GM12891 (cell line): ENCODE measurements around the gene ATP6V1E1.

ENCODE experiments used
- DNase-seq: peaks from one replicate; pipeline ENCODE4 v3.0.0; 2011; ENCODE audit warnings: low spot score; ENCODE audit not compliant: insufficient read length
- FAIRE-seq: peaks from 2 replicates; lab custom pipeline; 2011; peaks lifted over from hg19 to GRCh38; lab: Jason Lieb, UNC
- PAX5 ChIP-seq: IDR thresholded peaks from 2 replicates; pipeline ENCODE4 v1.6.1; 2011; ENCODE audit warnings: low read length, moderate library complexity, mild to moderate bottlenecking; ENCODE audit not compliant: insufficient read depth, severe bottlenecking
- POLR2A ChIP-seq: IDR thresholded peaks from 2 replicates; pipeline ENCODE4 v1.6.1; 2011; ENCODE audit warnings: low read depth, low read length, control low read depth
- POLR2AphosphoS5 ChIP-seq: IDR thresholded peaks from 2 replicates; pipeline ENCODE4 v1.6.1; 2011; ENCODE audit warnings: low read depth, low read length, control low read depth
- POU2F2 ChIP-seq: IDR thresholded peaks from 2 replicates; pipeline ENCODE4 v1.6.1; 2011; ENCODE audit warnings: low read depth, mild to moderate bottlenecking, control low read depth, low read length, moderate library complexity
- SPI1 ChIP-seq: IDR thresholded peaks from 2 replicates; pipeline ENCODE4 v1.6.1; 2011; ENCODE audit warnings: low read depth, low read length, control low read depth
- TAF1 ChIP-seq: IDR thresholded peaks from 2 replicates; pipeline ENCODE4 v1.6.1; 2011; ENCODE audit warnings: low read depth, low read length, control low read depth

The ATP6V1E1 gene

GRCh38 chr22:17606496-17606895, 22.1 kb downstream of the ATP6V1E1 start:
- no peak for TF ChIP-seq PAX5
- TF ChIP-seq TAF1 = no peak
- no peak for TF ChIP-seq POU2F2
- no peak for TF ChIP-seq POLR2AphosphoS5
- no peak for TF ChIP-seq SPI1
- no peak for TF ChIP-seq POLR2A
- DNase-seq = no peak
- FAIRE-seq = no peak

GRCh38 chr22:17603668-17604067, 24.9 kb downstream of the ATP6V1E1 start:
- TF ChIP-seq SPI1 (no peak), POLR2AphosphoS5 (no peak), PAX5 (no peak), POLR2A (no peak), TAF1 (no peak), POU2F2 (no peak)
- FAIRE-seq (no peak), DNase-seq (no peak)

DNA sequence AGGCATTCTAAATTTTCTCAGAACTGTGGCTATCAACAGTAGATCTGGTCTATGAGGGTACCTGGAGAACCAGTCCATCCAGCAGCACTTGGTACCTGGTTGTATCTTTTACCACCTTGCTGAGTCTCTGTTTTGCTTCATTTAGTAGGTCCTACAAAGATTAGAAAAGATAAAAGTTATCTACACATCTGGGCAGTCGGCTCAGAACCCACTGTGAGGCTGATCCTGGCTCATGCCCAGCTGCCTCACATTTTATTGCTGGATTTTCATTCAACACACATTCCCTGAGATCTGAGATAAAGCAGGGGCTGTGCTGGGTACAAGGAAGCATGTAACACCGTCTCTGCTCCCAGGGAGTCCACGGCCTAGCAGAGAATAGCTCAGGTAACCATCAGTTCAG, 27.5 kb downstream of the ATP6V1E1 start:
- DNase-seq (no peak), FAIRE-seq (no peak)
- no peak for TF ChIP-seq POLR2AphosphoS5

- no peak for TF ChIP-seq TAF1
- DNase-seq = no peak
- no peak for FAIRE-seq
These were observed 30.2 kb downstream of the ATP6V1E1 start for GRCh38 chr22:17598318-17598717.

GRCh38 chr22:17597217-17597616, 31.3 kb downstream of the ATP6V1E1 start:
- no peak for DNase-seq
- no peak for FAIRE-seq
- no peak for TF ChIP-seq SPI1
- TF ChIP-seq POLR2A = no peak
- TF ChIP-seq TAF1 = no peak
- TF ChIP-seq PAX5 = no peak
- no peak for TF ChIP-seq POLR2AphosphoS5
- TF ChIP-seq POU2F2 = no peak

GRCh38 chr22:17596226-17596625, 32.3 kb downstream of the ATP6V1E1 start:
- FAIRE-seq (no peak), DNase-seq (no peak)
- TF ChIP-seq POLR2A = no peak
- TF ChIP-seq PAX5 = no peak
- no peak for TF ChIP-seq POLR2AphosphoS5
- TF ChIP-seq TAF1 = no peak
- no peak for TF ChIP-seq SPI1
- no peak for TF ChIP-seq POU2F2

- no peak for FAIRE-seq
- TF ChIP-seq PAX5 (no peak), POU2F2 (no peak), POLR2AphosphoS5 (no peak), TAF1 (no peak), POLR2A (no peak), SPI1 (no peak)
- DNase-seq = no peak
These were observed 36.3 kb downstream of the ATP6V1E1 start for GRCh38 chr22:17592201-17592600.

DNA sequence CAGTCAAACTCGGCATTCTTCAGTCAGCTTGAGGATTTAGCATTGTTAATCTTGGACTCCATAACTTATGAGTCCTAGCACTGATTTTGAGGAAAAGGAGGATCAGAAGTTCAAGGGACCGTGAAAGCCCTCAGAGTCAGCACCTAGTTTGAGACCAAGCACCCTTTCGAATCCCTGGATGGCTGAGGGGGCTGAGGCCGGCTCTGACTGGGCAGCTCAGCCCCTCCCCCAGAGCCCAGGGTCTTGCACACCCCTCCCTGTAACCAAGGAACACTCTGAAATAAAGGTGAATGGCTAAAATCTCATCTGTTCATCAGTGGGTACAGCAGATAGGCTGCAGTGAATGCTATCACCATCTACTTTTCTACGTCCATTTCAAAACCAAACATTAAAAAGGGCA, 38.0 kb downstream of the ATP6V1E1 start:
- TF ChIP-seq POU2F2 (no peak), TAF1 (no peak), SPI1 (no peak)
- no peak for FAIRE-seq
- DNase-seq = no peak

GRCh38 chr22:17589810-17590375, 38.7 kb downstream of the ATP6V1E1 start:
- DNase-seq = no peak
- FAIRE-seq = no peak
- no peak for TF ChIP-seq POLR2AphosphoS5
- TF ChIP-seq SPI1 = no peak
- TF ChIP-seq TAF1 = no peak
- TF ChIP-seq POLR2A = no peak
- no peak for TF ChIP-seq PAX5
- TF ChIP-seq POU2F2 = no peak

DNA sequence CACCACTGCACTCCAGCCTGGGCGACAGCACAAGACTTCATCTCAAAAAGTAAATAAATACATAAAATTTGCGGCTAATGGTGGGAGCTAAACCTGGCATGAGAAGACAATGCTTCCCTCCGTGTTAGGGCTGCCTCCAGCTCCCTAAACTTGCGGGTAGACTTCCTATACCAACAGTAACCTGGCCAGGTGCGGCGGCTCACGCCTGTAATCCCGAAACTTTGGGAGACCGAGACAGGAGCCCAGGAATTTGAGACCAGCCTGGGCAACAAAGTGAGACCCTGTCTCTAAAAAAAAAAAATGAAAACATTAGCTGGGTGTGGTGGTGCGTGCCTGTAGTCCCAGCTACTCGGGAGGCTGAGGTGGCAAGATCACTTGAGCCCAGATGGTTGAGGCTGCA, 39.9 kb downstream of the ATP6V1E1 start:
- no peak for TF ChIP-seq POLR2AphosphoS5
- TF ChIP-seq SPI1 = no peak
- TF ChIP-seq POU2F2 = no peak
- TF ChIP-seq PAX5 = no peak
- no peak for TF ChIP-seq TAF1
- TF ChIP-seq POLR2A = no peak

GRCh38 chr22:17587629-17588028, 40.9 kb downstream of the ATP6V1E1 start:
- DNase-seq = no peak
- no peak for FAIRE-seq
- TF ChIP-seq POU2F2 = no peak
- no peak for TF ChIP-seq PAX5
- no peak for TF ChIP-seq TAF1
- TF ChIP-seq SPI1 = no peak
- no peak for TF ChIP-seq POLR2AphosphoS5
- TF ChIP-seq POLR2A = no peak

More for the DNA sequence above, 39.9 kb downstream of the ATP6V1E1 start:
- FAIRE-seq = no peak
- DNase-seq = no peak
